NCI-H2171 (cell line): ENCODE measurements around the gene VSIG10.
A peak's percentile ranks its signal among the peaks of the same experiment; 100 is the strongest.
"Not testable (repeated sequence)": the region's sequence is repeated elsewhere in the genome, so short reads cannot be mapped to it uniquely, and the experiment has no call there.

ENCODE experiments used
- DNase-seq: peaks from one replicate; lab custom pipeline; 2025; lab: John Stamatoyannopoulos, UW

Gene VSIG10

GRCh38 chr12:118032188-118032587, 71.6 kb downstream of the VSIG10 start:
- no peak for DNase-seq

- DNase-seq, result no peak
Measured at GRCh38 chr12:118029166-118029565, 74.6 kb downstream of the VSIG10 start.

- DNase-seq, result no peak
Measured at GRCh38 chr12:118025168-118025567, 78.6 kb downstream of the VSIG10 start.

- DNase-seq, result no peak
Measured at GRCh38 chr12:118023301-118023860, 80.4 kb downstream of the VSIG10 start.

GRCh38 chr12:118022728-118023109, 81.1 kb downstream of the VSIG10 start:
- DNase-seq, result no peak

- DNase-seq, result not testable (repeated sequence)
Measured at GRCh38 chr12:118022097-118022727, 81.6 kb downstream of the VSIG10 start.

GRCh38 chr12:118020036-118020435, 83.8 kb downstream of the VSIG10 start:
- DNase-seq, result no peak

GRCh38 chr12:118017926-118018325, 85.9 kb downstream of the VSIG10 start:
- no peak for DNase-seq

- peak; percentile 99 for DNase-seq
Measured at GRCh38 chr12:118016424-118017264, 87.2 kb downstream of the VSIG10 start, which contains the start of gene RFC5. TSS of gene RFC5 (plus strand) at chr12:118016703. CDS start at chr12:118016828, 125 bp downstream.

GRCh38 chr12:118015944-118016343, 87.9 kb downstream of the VSIG10 start:
- DNase-seq, result no peak

GRCh38 chr12:118015306-118015705, 88.5 kb downstream of the VSIG10 start:
- DNase-seq, result no peak
